ENCODE results near the gene TVP23A. TPM values are rescaled to one million over a fixed set of nuclear protein-coding genes. Genes with fewer than 3 reads are reported as not detected.
A peak's percentile ranks its signal among the peaks of the same experiment; 100 is the strongest.

Gene TVP23A
- total and polyA plus RNA-seq, 8 donors = 0.47 to 8.4 (median 6.7) TPM

- no peak for TF ChIP-seq CTCF (IDR thresholded peaks at IDR 0.05)
- H3K4me3 ChIP-seq = no peak overlapping the region
- intact Hi-C loops (cut with DNase I) = no loop called here
- no peaks in the 10 kb centered on the region for H3K9me3 ChIP-seq
- H3K27me3 ChIP-seq = no peaks in the 10 kb centered on the region
- ATAC-seq (peak; percentile 59), DNase-seq (no peak)
- H3K4me1 ChIP-seq = no peaks in the 10 kb centered on the region
- H3K36me3 ChIP-seq = no peaks in the 10 kb centered on the region
- H3K27ac ChIP-seq = no peak overlapping the region
Measured at GRCh38 chr16:10729104-10730048, 89.2 kb downstream of the TVP23A start.

GRCh38 chr16:10728003-10728887 is 90.3 kb downstream of the TVP23A start:
- no peak for TF ChIP-seq CTCF (IDR thresholded peaks at IDR 0.05)
- H3K36me3 ChIP-seq = no peaks in the 10 kb centered on the region
- ATAC-seq (no peak), DNase-seq (no peak)
- H3K27me3 ChIP-seq = no peaks in the 10 kb centered on the region
- no peak overlapping the region for H3K4me3 ChIP-seq
- no peaks in the 10 kb centered on the region for H3K9me3 ChIP-seq
- H3K4me1 ChIP-seq = no peaks in the 10 kb centered on the region
- intact Hi-C loops (cut with DNase I) = no loop called here
- H3K27ac ChIP-seq = no peak overlapping the region

Other genes starting within 250 kb of the TVP23A start
- gene EMP2, start 238.2 kb downstream of the TVP23A start, total RNA-seq = 100 to 1,000 TPM; 263 to 487 TPM
- 10 to 100 TPM; 58.2 to 70.7 (median 64.7) TPM for gene EMP2, start 238.2 kb downstream of the TVP23A start, polyA plus RNA-seq (ENCODE audit: insufficient read length in 6 of 6)
- not detected for gene TEKT5, start 123.9 kb downstream of the TVP23A start, total RNA-seq
- gene TEKT5, start 123.9 kb downstream of the TVP23A start, polyA plus RNA-seq (ENCODE audit: insufficient read length in 6 of 6) = under 1 TPM in 5 of 6 donors, not detected in 1; 0.13 to 0.67 (median 0.49) TPM
- gene NUBP1, start 75.0 kb downstream of the TVP23A start, total RNA-seq = 10 to 100 TPM; 28.5 to 35.6 TPM
- gene NUBP1, start 75.0 kb downstream of the TVP23A start, polyA plus RNA-seq (ENCODE audit: insufficient read length in 6 of 6) = 10 to 100 TPM; 25.0 to 31.3 (median 28.8) TPM
- gene CIITA, start 58.4 kb upstream of the TVP23A start, total RNA-seq = 10 to 100 TPM; 38.1 to 49.0 TPM
- 1 to 10 TPM; 2.6 to 6.3 (median 5.3) TPM for gene CIITA, start 58.4 kb upstream of the TVP23A start, polyA plus RNA-seq (ENCODE audit: insufficient read length in 6 of 6)
- gene DEXI, start 123.7 kb upstream of the TVP23A start, total RNA-seq = 10 to 100 TPM; 30.2 to 35.8 TPM
- 10 to 100 TPM; 34.8 to 54.7 (median 46.1) TPM for gene DEXI, start 123.7 kb upstream of the TVP23A start, polyA plus RNA-seq (ENCODE audit: insufficient read length in 6 of 6)
- gene CLEC16A, start 125.8 kb upstream of the TVP23A start, total RNA-seq = 10 to 100 TPM; 35.6 to 38.6 TPM
- gene CLEC16A, start 125.8 kb upstream of the TVP23A start, polyA plus RNA-seq (ENCODE audit: insufficient read length in 6 of 6) = 10 to 100 TPM; 17.6 to 23.7 (median 21.1) TPM

All from left lung (tissue), 10 donors.